Transverse colon (tissue), 4 donors: ENCODE measurements around the gene BHLHA9.

Experiments used
- POLR2AphosphoS5 ChIP-seq, 3 donors: sonication (generic); formaldehyde crosslinking; IDR thresholded peaks; one replicate each; pipeline ENCODE4 v1.6.1; 2016; ENCODE audit warnings: antibody characterized with exemption in 3 of 3
- TF ChIP-seq, protein P1 (sequence below), 5 experiments: fragments of 200-600 bp in 3 of 5; fragments of 450-650 bp in 2 of 5; sonication (generic) in 3 of 5; IDR thresholded peaks; 1 replicate in 2 of 5; 2 replicates in 3 of 5; pipeline ENCODE4 v1.5.1; 2016 to 2017; ENCODE audit warnings: antibody characterized with exemption in 5 of 5, inconsistent platforms in 3 of 5, mild to moderate bottlenecking in 2 of 5, moderate library complexity in 1 of 5

DNA sequence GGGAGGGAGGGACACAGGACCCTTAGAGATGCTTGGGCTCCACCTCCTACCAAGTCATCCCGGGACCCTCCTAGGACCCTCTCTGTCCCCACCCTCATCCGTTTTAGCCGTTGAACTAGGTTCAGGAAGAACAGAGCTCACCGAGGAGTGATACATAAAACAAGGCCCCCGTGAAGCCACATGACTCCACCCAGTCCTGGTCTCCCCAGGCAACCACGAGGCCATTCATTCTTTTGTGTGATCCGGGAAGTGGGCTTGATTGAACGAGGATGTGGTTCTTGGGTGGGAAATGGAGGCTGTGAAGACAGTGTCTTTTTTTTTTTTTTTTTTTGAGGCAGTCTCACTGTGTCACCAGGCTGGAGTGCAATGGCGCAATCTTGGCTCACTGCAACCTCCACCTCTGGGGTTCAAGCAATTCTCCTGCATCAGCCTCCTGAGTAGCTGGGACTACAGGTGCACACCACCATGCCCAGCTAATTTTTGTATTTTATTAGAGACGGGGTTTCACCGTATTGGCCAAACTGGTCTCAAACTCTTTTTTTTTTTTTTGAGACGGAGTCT lies 24.0 kb downstream of the BHLHA9 start:
- TF ChIP-seq POLR2AphosphoS5 (IDR thresholded peaks at IDR 0.05) = no peak
- TF ChIP-seq, protein P1, sequence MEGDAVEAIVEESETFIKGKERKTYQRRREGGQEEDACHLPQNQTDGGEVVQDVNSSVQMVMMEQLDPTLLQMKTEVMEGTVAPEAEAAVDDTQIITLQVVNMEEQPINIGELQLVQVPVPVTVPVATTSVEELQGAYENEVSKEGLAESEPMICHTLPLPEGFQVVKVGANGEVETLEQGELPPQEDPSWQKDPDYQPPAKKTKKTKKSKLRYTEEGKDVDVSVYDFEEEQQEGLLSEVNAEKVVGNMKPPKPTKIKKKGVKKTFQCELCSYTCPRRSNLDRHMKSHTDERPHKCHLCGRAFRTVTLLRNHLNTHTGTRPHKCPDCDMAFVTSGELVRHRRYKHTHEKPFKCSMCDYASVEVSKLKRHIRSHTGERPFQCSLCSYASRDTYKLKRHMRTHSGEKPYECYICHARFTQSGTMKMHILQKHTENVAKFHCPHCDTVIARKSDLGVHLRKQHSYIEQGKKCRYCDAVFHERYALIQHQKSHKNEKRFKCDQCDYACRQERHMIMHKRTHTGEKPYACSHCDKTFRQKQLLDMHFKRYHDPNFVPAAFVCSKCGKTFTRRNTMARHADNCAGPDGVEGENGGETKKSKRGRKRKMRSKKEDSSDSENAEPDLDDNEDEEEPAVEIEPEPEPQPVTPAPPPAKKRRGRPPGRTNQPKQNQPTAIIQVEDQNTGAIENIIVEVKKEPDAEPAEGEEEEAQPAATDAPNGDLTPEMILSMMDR (IDR thresholded peaks at IDR 0.05) = no peak
